Measurements from ENCODE around the gene EXOC3. TPM values are rescaled to one million over a fixed set of nuclear protein-coding genes. Genes with fewer than 3 reads are reported as not detected.
"Not testable (repeated sequence)": the region's sequence is repeated elsewhere in the genome, so short reads cannot be mapped to it uniquely, and the experiment has no call there.

The EXOC3 gene
- total and polyA plus RNA-seq, 10 of the 15 experiments (the other 5 are each of a cell fraction or from before 2014, with no cell fraction given) = 1.6 to 53.0 (median 27.9) TPM

DNA sequence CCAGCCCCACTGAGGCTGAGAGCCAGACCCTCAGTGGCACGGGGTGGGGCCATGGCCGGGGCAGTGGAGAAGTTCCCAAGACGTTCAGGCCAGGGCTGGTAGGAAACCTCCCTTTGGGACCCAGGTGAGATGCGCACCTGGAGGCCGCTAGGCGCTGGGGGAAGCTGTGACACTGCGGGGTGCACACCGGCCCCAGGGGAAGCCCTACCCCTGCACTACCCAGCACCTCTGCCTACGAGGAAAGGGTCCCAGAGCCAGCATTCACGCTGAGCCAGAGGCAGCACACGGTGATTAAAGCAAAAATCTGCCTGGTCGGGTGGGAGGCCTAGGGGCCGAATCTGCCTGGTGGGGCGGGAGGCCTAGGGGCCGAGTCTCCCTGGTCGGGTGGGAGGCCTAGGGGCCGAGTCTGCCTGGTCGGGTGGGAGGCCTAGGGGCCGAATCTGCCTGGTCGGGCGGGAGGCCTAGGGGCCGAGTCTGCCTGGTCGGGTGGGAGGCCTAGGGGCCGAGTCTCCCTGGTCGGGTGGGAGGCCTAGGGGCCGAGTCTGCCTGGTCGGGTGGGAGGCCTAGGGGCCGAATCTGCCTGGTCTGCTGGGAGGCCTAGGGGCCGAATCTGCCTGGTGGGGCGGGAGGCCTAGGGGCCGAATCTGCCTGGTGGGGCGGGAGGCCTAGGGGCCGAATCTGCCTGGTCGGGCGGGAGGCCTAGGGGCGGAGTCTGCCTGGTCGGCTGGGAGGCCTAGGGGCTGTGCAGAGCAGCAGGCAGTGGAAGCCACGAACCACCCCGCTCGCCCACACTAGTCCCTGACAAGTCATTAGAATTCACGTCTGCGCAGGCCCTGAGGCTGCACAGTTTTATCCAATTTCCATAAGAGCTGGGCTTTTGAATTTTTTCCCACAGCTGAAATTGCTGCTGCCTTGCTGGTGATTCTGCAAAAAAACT lies 27.7 kb upstream of the EXOC3 start:
- H2AFZ ChIP-seq (ENCODE audit: control insufficient read depth, low read depth, low read length); H3K9me3 ChIP-seq (replicated peaks; ENCODE audit: control insufficient read depth, insufficient read depth, low read length); H4K20me1 ChIP-seq (ENCODE audit: control insufficient read depth, insufficient read depth); BruUV-seq (replicated peaks); H3K4me1 ChIP-seq (ENCODE audit: control insufficient read depth, insufficient read depth, low read length); H3K79me2 ChIP-seq (ENCODE audit: control insufficient read depth, insufficient read depth, low read length); H3K27me3 ChIP-seq (replicated peaks in 1 of 2; ENCODE audit: control insufficient read depth in 2 of 2, insufficient read depth in 2 of 2, low read length in 1 of 2); DNase-seq (ENCODE audit: low read depth, low spot score); in situ Hi-C loops (cut with MboI); H3K4me2 ChIP-seq (ENCODE audit: control insufficient read depth, insufficient read depth); H3K9ac ChIP-seq (ENCODE audit: control insufficient read depth, insufficient read depth, low read length); intact Hi-C loops (cut with micrococcal nuclease; ENCODE audit: unreplicated experiment); FAIRE-seq; H3K4me3 ChIP-seq; POLR2A ChIA-PET; H3K27ac ChIP-seq (ENCODE audit: control insufficient read depth, insufficient read depth): not testable (repeated sequence)
- SMC1A ChIA-PET (ENCODE audit: uncharacterized antibody, unreplicated experiment) = interaction anchor here (1.2 kb wide), 1 partner anchor 11 kb away, joined by 3 read pairs; no protein-coding TSS in a partner anchor
- WGBS (ENCODE audit: insufficient coverage, insufficient replicate concordance, low lambda C conversion rate, missing lambda C conversion rate) = 85% methylated on average over 42 of the region's 42 CpGs
- RAD21 ChIA-PET (ENCODE audit: unreplicated experiment) = interaction anchor here (0.6 to 0.8 kb wide), 2 partner anchors 9 to 16 kb away, joined by 3 to 6 read pairs; no protein-coding TSS in a partner anchor
- peaks cover 7 to 24% of the 10 kb centered on the region in 2 experiments; a peak in 3 of 4 replicates for H3K36me3 ChIP-seq (ENCODE audit: control insufficient read depth in 2 of 2, insufficient read depth in 2 of 2, low read length in 1 of 2)
- ATAC-seq = peak; percentile 42; the same call in 2 of the 3 replicates
- peak; percentile 46; the same call in 1 of the 2 replicates for TF ChIP-seq POLR2A (IDR thresholded peaks at IDR 0.05; ENCODE audit: low read depth, low read length)
- CTCF ChIA-PET = interaction anchor here (1.0 to 1.6 kb wide), 3 partner anchors 9 to 15 kb away, joined by 3 to 8 read pairs (median 5); no protein-coding TSS in a partner anchor

DNA sequence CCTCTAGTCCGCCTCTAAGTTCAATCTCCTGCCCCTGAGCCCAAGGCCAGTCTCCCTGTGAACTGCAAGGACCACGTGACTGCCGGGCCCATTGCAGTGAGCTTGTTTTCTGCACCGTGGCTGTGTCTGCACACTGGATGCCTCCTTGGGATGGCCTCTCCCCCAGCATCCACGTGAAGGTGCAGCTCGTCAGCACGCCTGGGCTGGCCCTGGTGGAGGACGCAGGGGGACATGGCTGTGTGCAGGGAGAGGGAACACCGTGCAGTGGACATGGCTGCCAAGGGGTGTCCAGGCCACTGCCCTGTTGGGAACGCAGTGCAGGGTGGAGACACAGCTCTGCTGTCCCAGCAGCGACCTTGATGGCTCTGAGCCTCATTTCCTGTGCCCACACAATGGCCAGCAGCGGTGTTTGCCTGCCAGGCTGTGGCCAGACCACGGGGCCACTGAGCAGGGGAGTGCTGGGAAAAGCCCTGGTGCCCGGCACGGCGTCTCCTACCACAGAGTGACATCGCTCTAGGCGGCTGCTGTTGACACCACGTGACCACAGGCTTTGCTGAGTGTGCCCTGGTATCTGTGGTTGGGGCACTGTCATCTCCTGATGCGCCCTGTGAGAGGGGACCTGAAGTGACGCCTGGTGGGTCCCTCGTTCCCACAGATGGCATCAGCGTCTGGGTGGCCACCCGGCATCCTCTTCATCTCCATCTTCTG lies 26.9 kb upstream of the EXOC3 start:
- ChIA-PET SMC1A (ENCODE audit: uncharacterized antibody, unreplicated experiment) (no interaction called here), POLR2A (interaction anchor here (0.6 kb wide), 1 partner anchor 477 kb away, joined by 3 read pairs; no protein-coding TSS in a partner anchor), RAD21 (ENCODE audit: unreplicated experiment) (no interaction called here), CTCF (no interaction called here)
- no peak overlapping the region for H2AFZ ChIP-seq (ENCODE audit: control insufficient read depth, low read depth, low read length)
- H3K36me3 ChIP-seq (ENCODE audit: control insufficient read depth in 2 of 2, insufficient read depth in 2 of 2, low read length in 1 of 2) = peaks cover 7 to 28% of the 10 kb centered on the region in 2 experiments; a peak in 3 of 4 replicates
- H4K20me1 ChIP-seq (ENCODE audit: control insufficient read depth, insufficient read depth) = no peaks in the 10 kb centered on the region
- no peaks in the 10 kb centered on the region for H3K79me2 ChIP-seq (ENCODE audit: control insufficient read depth, insufficient read depth, low read length)
- intact Hi-C loops (cut with micrococcal nuclease; ENCODE audit: unreplicated experiment) (no loop called here), in situ Hi-C loops (cut with MboI) (no loop called here)
- H3K27ac ChIP-seq (ENCODE audit: control insufficient read depth, insufficient read depth) = no peak overlapping the region
- ATAC-seq (peak; percentile 31; the same call in 2 of the 3 replicates), FAIRE-seq (no peak), DNase-seq (ENCODE audit: low read depth, low spot score) (no peak)
- H3K27me3 ChIP-seq (replicated peaks in 1 of 2; ENCODE audit: control insufficient read depth in 2 of 2, insufficient read depth in 2 of 2, low read length in 1 of 2) = no peaks in the 10 kb centered on the region
- H3K9ac ChIP-seq (ENCODE audit: control insufficient read depth, insufficient read depth, low read length) = no peak overlapping the region
- no TSS peak for BruUV-seq (replicated peaks)
- H3K4me3 ChIP-seq = no peak overlapping the region
- no peak overlapping the region for H3K4me2 ChIP-seq (ENCODE audit: control insufficient read depth, insufficient read depth)
- 74% methylated on average over 24 of the region's 24 CpGs for WGBS (ENCODE audit: insufficient coverage, insufficient replicate concordance, low lambda C conversion rate, missing lambda C conversion rate)
- H3K9me3 ChIP-seq (replicated peaks; ENCODE audit: control insufficient read depth, insufficient read depth, low read length) = no peaks in the 10 kb centered on the region; the same call in 2 of the 3 replicates
- no peaks in the 10 kb centered on the region for H3K4me1 ChIP-seq (ENCODE audit: control insufficient read depth, insufficient read depth, low read length)
- TF ChIP-seq FOXK2 (IDR thresholded peaks at IDR 0.05) (no peak), BCL11A (IDR thresholded peaks at IDR 0.05; ENCODE audit: low read depth, low read length) (no peak), POLR2A (IDR thresholded peaks at IDR 0.05; ENCODE audit: low read depth, low read length) (0 out of 2 replicates have a peak, but pooled peaks have one; percentile 28), SMAD5 (IDR thresholded peaks at IDR 0.05; ENCODE audit: low read depth) (no peak), ZNF274 (IDR thresholded peaks at IDR 0.05; ENCODE audit: insufficient read depth, insufficient read length) (no peak)
- TF ChIP-seq, protein P1, sequence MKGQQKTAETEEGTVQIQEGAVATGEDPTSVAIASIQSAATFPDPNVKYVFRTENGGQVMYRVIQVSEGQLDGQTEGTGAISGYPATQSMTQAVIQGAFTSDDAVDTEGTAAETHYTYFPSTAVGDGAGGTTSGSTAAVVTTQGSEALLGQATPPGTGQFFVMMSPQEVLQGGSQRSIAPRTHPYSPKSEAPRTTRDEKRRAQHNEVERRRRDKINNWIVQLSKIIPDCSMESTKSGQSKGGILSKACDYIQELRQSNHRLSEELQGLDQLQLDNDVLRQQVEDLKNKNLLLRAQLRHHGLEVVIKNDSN (IDR thresholded peaks at IDR 0.05; ENCODE audit: borderline replicate concordance, extremely low read length, insufficient read depth, low read depth, low read length) = peak; percentile 46
